ENCODE data around the gene INSL6. TPM values are rescaled to one million over a fixed set of nuclear protein-coding genes. Genes with fewer than 3 reads are reported as not detected.

The INSL6 gene, protein sequence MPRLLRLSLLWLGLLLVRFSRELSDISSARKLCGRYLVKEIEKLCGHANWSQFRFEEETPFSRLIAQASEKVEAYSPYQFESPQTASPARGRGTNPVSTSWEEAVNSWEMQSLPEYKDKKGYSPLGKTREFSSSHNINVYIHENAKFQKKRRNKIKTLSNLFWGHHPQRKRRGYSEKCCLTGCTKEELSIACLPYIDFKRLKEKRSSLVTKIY
- total RNA-seq = not detected in 2 replicates

DNA sequence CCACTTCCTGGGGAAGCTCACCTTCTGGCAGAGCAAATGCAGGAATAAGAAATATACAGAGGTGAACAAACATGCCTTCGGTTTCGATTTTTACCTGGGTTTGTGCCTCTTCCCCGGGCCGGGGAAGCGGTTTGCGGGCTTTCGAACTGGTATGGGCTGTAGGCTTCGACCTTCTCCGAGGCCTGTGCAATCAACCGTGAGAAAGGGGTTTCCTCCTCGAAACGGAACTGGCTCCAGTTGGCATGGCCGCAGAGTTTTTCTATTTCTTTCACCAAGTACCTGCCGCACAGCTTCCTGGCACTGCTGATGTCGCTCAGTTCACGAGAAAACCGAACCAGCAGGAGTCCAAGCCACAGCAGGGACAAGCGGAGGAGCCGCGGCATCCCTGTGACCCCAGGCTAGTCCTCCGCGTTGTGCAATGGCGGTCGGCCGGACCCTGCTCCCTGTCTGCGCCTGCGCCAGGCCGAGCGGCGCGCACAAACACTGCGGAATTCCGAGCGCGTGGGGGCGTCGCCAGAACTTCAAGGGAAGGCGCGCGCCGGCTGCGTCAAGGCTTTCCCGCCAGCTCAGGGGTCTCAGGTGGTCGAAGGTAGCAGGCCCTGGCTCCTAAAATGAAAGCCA lies at the start of gene INSL6:
Gene INSL6 (minus strand): TSS at position 420 of the 621 bp plus-strand sequence. CDS start 37 bp downstream, at position 383.

DNA sequence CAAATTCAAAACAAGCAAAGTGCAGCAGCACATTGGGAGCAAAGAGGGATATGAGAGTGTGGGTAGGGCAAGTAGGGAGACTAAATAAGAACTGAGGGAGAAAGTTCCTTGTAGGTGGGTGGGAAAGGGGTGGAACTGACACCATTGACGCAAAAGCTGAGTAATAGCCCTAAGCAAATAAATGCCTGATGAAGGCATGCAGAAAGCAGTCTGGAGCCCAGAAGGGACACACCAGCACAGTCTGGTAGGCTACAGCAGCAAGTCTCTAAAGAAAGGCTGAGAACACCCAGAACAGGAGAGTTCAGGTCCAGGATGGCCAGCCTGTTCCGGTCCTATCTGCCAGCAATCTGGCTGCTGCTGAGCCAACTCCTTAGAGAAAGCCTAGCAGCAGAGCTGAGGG lies 45.8 kb upstream of the INSL6 start, which contains the start of gene INSL4:
Gene INSL4 (plus strand): TSS at position 208 of the 400 bp plus-strand sequence. CDS start 105 bp downstream, at position 313.

Other genes with a start within 250 kb of the INSL6 start
- 6.2 and 8.5 TPM in 2 replicates for gene JAK2, start 200.4 kb downstream of the INSL6 start, total RNA-seq
- gene INSL4, start 45.8 kb upstream of the INSL6 start, total RNA-seq = not detected in 2 replicates
- gene RLN2, start 119.1 kb upstream of the INSL6 start, total RNA-seq = 0.32 TPM in 1 of 2 replicates, not detected in the other
- gene RLN1, start 154.2 kb upstream of the INSL6 start, total RNA-seq = not detected in 2 replicates

All from epithelial cell of umbilical artery (primary cell).